GM12801 (cell line): ENCODE results near the gene PET100.

Experiments used
- CTCF ChIP-seq: IDR thresholded peaks from one replicate; pipeline ENCODE4 v1.5.1; 2011; ENCODE audit warnings: control low read depth; ENCODE audit not compliant: insufficient read length; ENCODE audit errors: extremely low read depth

Gene PET100

GRCh38 chr19:7645163-7645562 lies 15.6 kb downstream of the PET100 start:
- TF ChIP-seq CTCF = no peak

GRCh38 chr19:7645656-7646425 lies 16.2 kb downstream of the PET100 start:
- TF ChIP-seq CTCF = no peak

GRCh38 chr19:7646426-7646700 lies 16.8 kb downstream of the PET100 start:
- TF ChIP-seq CTCF = no peak

- TF ChIP-seq CTCF = no peak
These were observed 17.6 kb downstream of the PET100 start for GRCh38 chr19:7647156-7647555.

GRCh38 chr19:7648265-7649014 lies 18.8 kb downstream of the PET100 start:
- no peak for TF ChIP-seq CTCF

GRCh38 chr19:7650148-7650547 lies 20.6 kb downstream of the PET100 start:
- TF ChIP-seq CTCF = no peak

GRCh38 chr19:7652061-7652641 lies 22.6 kb downstream of the PET100 start:
- TF ChIP-seq CTCF = no peak
